ACC112 (cell line): ENCODE data around the gene PMPCA.
A peak's percentile ranks its signal among the peaks of the same experiment; 100 is the strongest.

Experiments
- H2AFZ ChIP-seq: fragments of 200-600 bp; sonication (generic); one replicate; pipeline ENCODE4 v1.6.0; 2017; ENCODE audit warnings: antibody characterized with exemption, low read length; ENCODE audit not compliant: unreplicated experiment
- H3K27ac ChIP-seq: fragments of 200-600 bp; sonication (generic); 2 replicates; pipeline ENCODE4 v1.5.1; 2014; ENCODE audit warnings: low read depth, mild to moderate bottlenecking, antibody characterized with exemption, low read length, moderate library complexity
- H3K27me3 ChIP-seq: fragments of 200-600 bp; sonication (generic); 2 replicates; pipeline ENCODE4 v1.6.1; 2014; ENCODE audit warnings: mild to moderate bottlenecking, antibody characterized with exemption, low read length, moderate library complexity, mixed read lengths; ENCODE audit not compliant: insufficient read depth
- H3K36me3 ChIP-seq: fragments of 200-600 bp; sonication (generic); 2 replicates; pipeline ENCODE4 v1.6.1; 2016; ENCODE audit warnings: mild to moderate bottlenecking, antibody characterized with exemption, low read length, moderate library complexity, mixed read lengths; ENCODE audit not compliant: insufficient read depth
- H3K4me1 ChIP-seq: fragments of 200-600 bp; sonication (generic); one replicate; pipeline ENCODE4 v1.6.1; 2016; ENCODE audit warnings: low read length, mixed read lengths; ENCODE audit not compliant: insufficient read depth, unreplicated experiment, control insufficient read depth
- H3K4me3 ChIP-seq: fragments of 200-600 bp; sonication (generic); 2 replicates; pipeline ENCODE4 v1.5.1; 2014; ENCODE audit warnings: mild to moderate bottlenecking, low read depth, low read length
- H3K79me2 ChIP-seq: fragments of 200-600 bp; sonication (generic); one replicate; pipeline ENCODE4 v1.6.0; 2016; ENCODE audit warnings: low read length; ENCODE audit not compliant: control insufficient read depth, unreplicated experiment, insufficient read depth

The PMPCA gene, protein sequence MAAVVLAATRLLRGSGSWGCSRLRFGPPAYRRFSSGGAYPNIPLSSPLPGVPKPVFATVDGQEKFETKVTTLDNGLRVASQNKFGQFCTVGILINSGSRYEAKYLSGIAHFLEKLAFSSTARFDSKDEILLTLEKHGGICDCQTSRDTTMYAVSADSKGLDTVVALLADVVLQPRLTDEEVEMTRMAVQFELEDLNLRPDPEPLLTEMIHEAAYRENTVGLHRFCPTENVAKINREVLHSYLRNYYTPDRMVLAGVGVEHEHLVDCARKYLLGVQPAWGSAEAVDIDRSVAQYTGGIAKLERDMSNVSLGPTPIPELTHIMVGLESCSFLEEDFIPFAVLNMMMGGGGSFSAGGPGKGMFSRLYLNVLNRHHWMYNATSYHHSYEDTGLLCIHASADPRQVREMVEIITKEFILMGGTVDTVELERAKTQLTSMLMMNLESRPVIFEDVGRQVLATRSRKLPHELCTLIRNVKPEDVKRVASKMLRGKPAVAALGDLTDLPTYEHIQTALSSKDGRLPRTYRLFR

DNA sequence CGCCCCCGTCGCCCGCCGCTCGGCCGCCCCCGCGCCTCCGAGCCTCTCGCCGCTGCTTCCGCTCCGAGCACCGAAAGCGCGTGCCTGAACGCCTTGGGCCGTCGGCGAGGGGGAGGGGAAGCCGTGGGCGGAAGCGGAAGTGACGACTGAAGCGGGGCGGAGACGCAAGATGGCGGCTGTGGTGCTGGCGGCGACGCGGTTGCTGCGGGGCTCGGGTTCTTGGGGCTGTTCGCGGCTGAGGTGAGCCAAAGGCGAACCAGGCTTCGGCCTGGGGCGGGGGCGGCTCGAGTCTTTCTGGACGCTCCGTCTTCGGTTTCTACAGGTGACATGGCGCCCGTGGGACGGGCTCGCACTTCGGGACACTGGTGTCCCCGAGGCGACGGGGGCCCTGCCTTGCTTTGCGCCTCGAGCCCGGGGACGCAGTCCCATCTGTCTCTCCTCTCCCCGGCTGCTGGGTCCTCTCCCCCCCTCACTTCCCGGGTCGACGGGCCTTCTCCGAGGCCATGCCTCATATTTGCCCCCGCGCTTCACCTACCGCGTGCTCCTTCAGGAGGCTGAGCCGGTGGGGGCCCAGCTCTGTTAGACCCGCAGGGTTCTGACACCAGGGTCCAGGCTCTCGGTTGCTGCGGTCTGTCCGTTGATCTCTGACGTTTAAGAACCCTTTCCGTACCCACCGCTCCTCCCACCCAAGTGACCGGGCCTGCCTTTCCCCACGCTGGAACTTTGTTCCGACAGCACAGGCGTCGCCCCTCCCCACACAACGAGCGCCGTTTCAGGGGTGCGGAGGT lies at the start of gene PMPCA, which contains the start of gene ENTR1:
Gene PMPCA (plus strand): TSS at position 159 of the 788 bp plus-strand sequence. CDS start 11 bp downstream, at position 170.
Gene ENTR1 (minus strand): TSS at position 115 of the 788 bp plus-strand sequence. CDS start 217 bp downstream, outside the sequence.
- H3K79me2 ChIP-seq, result peaks cover 64% of the 10 kb centered on the region

DNA sequence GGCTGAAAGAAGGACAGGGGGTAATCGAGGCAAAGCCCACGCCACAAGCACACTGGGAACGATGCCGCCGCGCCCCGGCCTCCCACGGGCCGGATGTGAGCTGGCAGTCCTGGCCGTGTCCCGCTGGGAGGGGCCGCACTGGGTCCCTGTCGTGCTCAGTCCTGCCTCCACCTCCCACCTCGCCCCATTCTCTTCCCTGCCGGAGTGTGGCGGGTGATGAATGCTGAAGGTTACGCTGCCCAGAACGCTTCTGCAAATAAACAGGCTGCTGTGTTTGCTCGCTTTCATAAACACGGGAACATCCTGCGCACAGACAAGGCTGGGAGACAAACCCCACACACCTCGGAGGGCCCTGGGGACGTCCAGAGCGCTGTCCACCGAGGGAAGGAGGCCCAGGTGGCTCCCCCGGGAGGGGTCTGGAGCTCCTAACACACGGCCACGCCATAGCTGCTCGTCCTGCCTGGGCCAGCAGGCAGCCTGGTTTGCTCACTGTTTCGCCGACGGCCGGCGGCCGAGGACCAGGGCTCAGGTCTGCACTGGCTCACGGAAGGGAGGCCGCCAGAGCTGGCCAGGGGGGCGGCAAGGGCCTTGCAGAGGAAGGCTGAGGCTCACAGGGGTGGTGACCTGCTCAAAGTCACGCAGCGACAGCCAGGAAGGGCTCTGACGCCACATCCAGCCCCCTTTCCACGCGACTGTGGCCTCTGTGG lies 49.3 kb upstream of the PMPCA start:
- no peak overlapping the region for H3K27ac ChIP-seq
- H3K4me3 ChIP-seq, result no peak overlapping the region
- H2AFZ ChIP-seq, result no peak overlapping the region
- H3K36me3 ChIP-seq, result peaks cover 4% of the 10 kb centered on the region; the same call in 1 of the 2 replicates
- no peaks in the 10 kb centered on the region for H3K27me3 ChIP-seq
- H3K4me1 ChIP-seq, result peaks cover 11% of the 10 kb centered on the region
- no peaks in the 10 kb centered on the region for H3K79me2 ChIP-seq

More for the DNA sequence above, at the start of gene PMPCA, which contains the start of gene ENTR1:
- Histone ChIP-seq H2AFZ (peak within 1 kb of the TSS; percentile 80), H3K36me3 (peaks cover 26% of the 10 kb centered on the region), H3K4me1 (peaks cover 15% of the 10 kb centered on the region), H3K27me3 (no peaks in the 10 kb centered on the region), H3K4me3 (peak within 1 kb of the TSS; percentile 94), H3K27ac (peak within 1 kb of the TSS; percentile 72)

- Histone ChIP-seq H3K36me3 (no peaks in the 10 kb centered on the region), H3K4me1 (peaks cover 11% of the 10 kb centered on the region), H2AFZ (no peak overlapping the region), H3K79me2 (no peaks in the 10 kb centered on the region), H3K27ac (no peak overlapping the region), H3K4me3 (no peak overlapping the region), H3K27me3 (no peaks in the 10 kb centered on the region)
Observed at GRCh38 chr9:136361754-136362449, 48.6 kb upstream of the PMPCA start.

DNA sequence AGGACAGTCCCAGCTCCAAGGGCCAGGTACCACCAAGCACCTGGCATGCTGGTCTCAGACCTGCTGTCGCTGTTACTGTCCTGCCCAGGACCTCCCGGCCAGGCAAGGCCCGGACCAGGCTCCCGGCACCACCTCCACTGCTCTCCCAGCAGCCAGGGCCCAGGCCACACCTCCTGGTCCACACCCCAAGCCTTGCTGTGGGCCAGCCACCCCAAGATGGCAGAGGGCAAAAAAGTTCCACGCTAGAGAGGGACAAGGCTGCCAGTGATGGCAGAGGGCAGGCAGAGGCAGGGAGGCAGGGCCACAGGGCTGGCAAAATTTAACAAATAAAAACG lies 48.0 kb upstream of the PMPCA start:
- Histone ChIP-seq H3K4me3 (peak overlapping the region; percentile 28; the same call in 1 of the 2 replicates), H3K36me3 (no peaks in the 10 kb centered on the region), H3K4me1 (peaks cover 11% of the 10 kb centered on the region), H3K27ac (no peak overlapping the region), H2AFZ (no peak overlapping the region), H3K27me3 (no peaks in the 10 kb centered on the region), H3K79me2 (no peaks in the 10 kb centered on the region)

DNA sequence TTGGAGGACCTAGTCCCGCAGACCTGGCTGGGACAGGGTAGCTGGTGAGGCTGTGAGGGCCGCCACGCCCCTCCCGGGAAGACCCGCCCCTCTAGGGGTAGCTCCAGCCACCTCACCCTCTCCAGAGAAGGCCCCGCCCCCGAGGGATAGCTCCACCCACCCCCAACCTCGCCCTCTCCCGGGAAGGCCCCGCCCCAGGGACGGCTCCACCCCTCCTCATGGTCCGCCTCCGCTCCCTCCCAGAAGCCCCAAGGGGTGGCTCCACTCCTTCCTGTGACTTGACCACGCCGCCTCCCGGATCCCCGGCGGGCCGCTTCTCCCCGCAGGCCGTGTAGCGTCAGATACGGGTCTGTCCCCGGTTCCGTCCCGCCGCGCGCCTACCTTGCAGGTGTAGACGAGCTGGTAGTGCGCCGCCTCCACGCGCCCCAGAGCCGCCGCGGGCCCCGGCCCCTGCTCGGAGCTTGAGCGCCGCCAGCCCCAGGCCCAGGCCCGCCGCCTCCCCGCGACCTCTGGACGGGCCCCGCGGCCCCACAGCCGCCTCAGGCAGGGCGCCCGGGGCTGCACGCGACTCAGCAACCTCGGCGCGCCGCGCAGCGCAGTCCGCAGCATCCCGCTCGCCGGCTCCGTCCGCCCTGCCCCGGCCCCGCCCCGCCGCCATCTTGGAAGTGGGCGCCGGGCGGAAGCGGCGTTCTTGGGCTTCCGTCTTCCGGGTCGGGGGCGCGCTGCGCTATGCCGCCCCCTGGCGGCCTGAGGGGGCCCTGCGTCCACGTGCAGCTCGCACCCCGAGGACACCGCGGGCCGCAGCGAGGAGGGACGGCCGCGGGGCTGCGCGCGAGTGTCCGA lies 47.1 kb upstream of the PMPCA start, which contains the start of gene DNLZ:
Gene DNLZ (minus strand): TSS at position 639 of the 843 bp plus-strand sequence. CDS start 30 bp downstream, at position 609.
- no peaks in the 10 kb centered on the region for H3K79me2 ChIP-seq
- H3K36me3 ChIP-seq, result no peaks in the 10 kb centered on the region
- H2AFZ ChIP-seq, result peak within 1 kb of the TSS; percentile 96
- H3K4me3 ChIP-seq, result peak within 1 kb of the TSS; percentile 90
- peak within 1 kb of the TSS; percentile 60; the same call in 1 of the 2 replicates for H3K27ac ChIP-seq
- H3K4me1 ChIP-seq, result peaks cover 11% of the 10 kb centered on the region
- no peaks in the 10 kb centered on the region for H3K27me3 ChIP-seq

DNA sequence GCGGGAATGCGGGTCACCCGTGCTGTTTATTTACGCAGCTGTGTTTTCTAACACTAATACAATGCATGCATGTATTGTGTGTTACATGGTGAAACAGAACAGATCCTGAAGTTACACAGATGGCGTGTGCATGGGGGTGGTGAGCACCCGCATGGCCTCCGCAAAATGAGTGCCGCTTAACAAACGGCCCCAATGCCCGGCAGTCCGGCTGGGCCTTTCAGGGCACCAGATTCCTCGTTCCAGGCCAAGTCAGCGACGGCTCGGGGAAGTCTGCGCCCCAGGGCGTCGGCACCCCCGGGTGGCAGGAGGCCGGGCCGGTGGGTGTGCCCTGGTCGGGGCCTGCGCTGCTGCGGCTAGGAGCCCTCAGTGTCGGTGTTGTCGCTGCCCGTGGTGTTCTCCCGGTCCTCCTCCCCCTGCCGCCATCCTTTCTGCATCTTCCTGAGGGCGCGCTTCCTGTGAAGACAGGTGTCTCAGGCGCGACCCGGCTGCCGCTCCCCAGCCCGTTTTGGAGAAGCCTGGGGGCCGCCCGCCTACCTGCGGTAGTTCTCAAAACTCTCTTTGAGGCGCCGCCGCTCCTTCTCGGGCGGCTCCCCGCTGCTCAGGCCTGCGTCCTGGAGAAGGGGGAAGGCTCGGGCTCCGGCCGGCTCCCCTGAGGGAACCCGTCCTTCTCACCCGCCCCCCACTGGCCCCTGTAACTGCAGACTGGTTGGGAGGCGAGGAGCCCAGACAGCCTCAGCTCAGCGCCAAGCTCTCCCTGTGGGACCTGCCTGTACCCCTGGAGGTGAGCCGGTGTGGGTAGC lies 46.3 kb upstream of the PMPCA start:
- Histone ChIP-seq H3K79me2 (no peaks in the 10 kb centered on the region), H2AFZ (no peak overlapping the region), H3K4me1 (peaks cover 11% of the 10 kb centered on the region), H3K36me3 (no peaks in the 10 kb centered on the region), H3K4me3 (peak overlapping the region; percentile 90), H3K27ac (no peak overlapping the region), H3K27me3 (no peaks in the 10 kb centered on the region)

DNA sequence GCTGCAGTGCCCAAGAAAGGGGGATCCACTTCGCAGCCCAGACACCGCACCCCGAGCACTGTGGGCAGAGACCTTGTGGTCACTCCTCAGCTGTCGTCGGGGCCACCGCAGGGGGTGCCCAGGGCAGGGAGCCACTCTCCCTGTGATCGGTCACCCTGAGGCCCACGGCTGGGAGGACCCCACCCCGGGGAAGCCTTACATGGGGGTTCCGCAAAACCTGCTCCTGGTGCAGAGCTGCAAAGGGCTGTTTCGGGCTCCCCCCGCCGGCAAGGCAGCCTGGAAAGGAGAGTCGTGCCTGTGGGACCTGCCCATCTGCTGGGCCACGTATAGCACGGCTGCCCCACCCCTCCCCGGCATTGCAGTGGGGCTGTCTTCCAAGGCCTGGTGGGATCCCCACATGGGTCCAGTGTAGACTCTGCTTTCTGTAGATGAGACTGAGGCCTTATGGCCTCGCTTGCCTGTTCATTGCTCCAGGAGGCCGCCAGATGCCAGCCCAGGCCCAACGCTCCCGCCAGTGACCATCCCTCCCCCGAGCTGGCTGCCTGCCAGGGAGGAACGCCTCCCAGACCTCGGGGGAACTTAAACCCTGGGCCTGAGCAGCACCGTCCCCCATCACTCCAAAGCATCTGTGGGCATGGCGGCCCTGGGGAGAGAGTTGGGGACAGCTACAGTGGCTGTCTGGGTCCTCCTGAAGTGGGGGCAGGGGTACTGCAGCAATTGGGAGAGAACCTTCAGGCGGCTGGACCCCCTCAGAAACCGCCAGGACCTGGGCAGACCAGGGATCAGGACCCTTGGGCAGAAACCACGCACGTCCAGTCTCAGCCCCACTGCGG lies 45.3 kb upstream of the PMPCA start:
- Histone ChIP-seq H3K36me3 (no peaks in the 10 kb centered on the region), H3K27me3 (no peaks in the 10 kb centered on the region), H2AFZ (no peak overlapping the region), H3K79me2 (no peaks in the 10 kb centered on the region), H3K27ac (no peak overlapping the region), H3K4me3 (no peak overlapping the region), H3K4me1 (peaks cover 11% of the 10 kb centered on the region)

DNA sequence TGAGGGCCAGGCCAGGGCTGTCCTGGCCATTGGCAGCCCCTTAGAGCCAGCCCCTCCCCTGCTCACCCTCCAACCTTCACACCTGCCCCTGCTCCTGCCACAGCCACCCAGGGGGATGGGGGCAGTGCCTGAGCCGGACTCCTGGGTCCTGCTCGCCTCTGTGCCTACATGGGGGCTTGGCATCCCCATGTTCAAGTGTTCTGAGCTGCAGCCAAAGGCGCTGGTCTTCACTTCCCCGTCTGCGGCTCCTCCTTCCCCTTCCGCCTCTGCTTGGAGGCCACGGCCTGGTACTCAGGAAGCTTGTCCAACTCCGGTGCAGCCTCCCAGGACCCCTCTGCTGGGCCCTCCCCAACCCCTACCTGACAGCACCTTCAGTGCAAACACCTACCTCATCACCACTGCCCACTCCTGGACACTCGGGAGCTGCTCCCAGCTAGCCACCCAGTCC lies 44.7 kb upstream of the PMPCA start:
- H3K4me1 ChIP-seq, result peaks cover 11% of the 10 kb centered on the region
- no peak overlapping the region for H2AFZ ChIP-seq
- H3K36me3 ChIP-seq, result no peaks in the 10 kb centered on the region
- no peaks in the 10 kb centered on the region for H3K27me3 ChIP-seq
- H3K4me3 ChIP-seq, result no peak overlapping the region
- H3K79me2 ChIP-seq, result no peaks in the 10 kb centered on the region
- H3K27ac ChIP-seq, result no peak overlapping the region
